WTC11 (cell line): ENCODE measurements around the gene FBXO31. TPM values are rescaled to one million over a fixed set of nuclear protein-coding genes. Genes with fewer than 3 reads are reported as not detected.

ENCODE experiments used
- ATAC-seq: fragments of 200-7000 bp; cut with Tn5 transposase; 2 replicates; pipeline ENCODE4 v1.10.0; 2021; ENCODE audit warnings: mild to moderate bottlenecking, moderate library complexity
- CTCF ChIA-PET: fragments of 300-600 bp; sonication (Branson Sonifier 250); formaldehyde crosslinking; loops from one replicate; lab custom pipeline; 2021; ENCODE audit warnings: antibody characterized with exemption; lab: Charles Lee
- POLR2A ChIA-PET: fragments of 350-600 bp; sonication (Branson Sonifier 250); formaldehyde crosslinking; loops from one replicate; lab custom pipeline; 2021; ENCODE audit warnings: antibody characterized with exemption; lab: Charles Lee
- DNase-seq: peaks from one replicate; pipeline ENCODE4 v3.0.0; 2021; ENCODE audit warnings: low spot score
- H3K27ac Mint-ChIP-seq: 2 replicates; pipeline ENCODE4 v1.8.0; 2021; ENCODE audit warnings: mixed read lengths
- H3K27me3 Mint-ChIP-seq: 2 replicates; pipeline ENCODE4 v1.8.0; 2021; ENCODE audit warnings: low read depth, mild to moderate bottlenecking, moderate library complexity, mixed read lengths
- H3K36me3 Mint-ChIP-seq: 2 replicates; pipeline ENCODE4 v1.8.0; 2021; ENCODE audit warnings: mixed read lengths
- H3K4me1 Mint-ChIP-seq: 2 replicates; pipeline ENCODE4 v1.8.0; 2022; ENCODE audit warnings: mixed read lengths
- H3K4me3 Mint-ChIP-seq: 2 replicates; pipeline ENCODE4 v1.8.0; 2021; ENCODE audit warnings: mild to moderate bottlenecking, moderate library complexity, mixed read lengths
- H3K9me3 Mint-ChIP-seq: 2 replicates; pipeline ENCODE4 v1.8.0; 2021; ENCODE audit warnings: mixed read lengths
- ESRRA ChIP-seq: sonication (generic); formaldehyde crosslinking; IDR thresholded peaks from 2 replicates; pipeline ENCODE4 v1.8.1; 2022; ENCODE audit warnings: mild to moderate bottlenecking, missing genetic modification reagents, borderline replicate concordance
- ETV6 ChIP-seq: sonication (generic); formaldehyde crosslinking; IDR thresholded peaks from 2 replicates; pipeline ENCODE4 v1.8.1; 2022; ENCODE audit warnings: mild to moderate bottlenecking, missing genetic modification reagents
- FOXJ3 ChIP-seq: sonication (generic); formaldehyde crosslinking; IDR thresholded peaks from 2 replicates; pipeline ENCODE4 v1.9.0; 2021; ENCODE audit warnings: missing genetic modification reagents, mild to moderate bottlenecking, borderline replicate concordance
- FOXK1 ChIP-seq: sonication (generic); formaldehyde crosslinking; IDR thresholded peaks from 2 replicates; pipeline ENCODE4 v1.8.0; 2022; ENCODE audit warnings: mild to moderate bottlenecking, moderate library complexity, missing genetic modification reagents
- GRHL2 ChIP-seq: fragments of 250-450 bp; sonication (Bioruptor Pico); IDR thresholded peaks from 2 replicates; pipeline ENCODE4 v1.8.0; 2022; ENCODE audit warnings: mild to moderate bottlenecking, moderate library complexity; ENCODE audit not compliant: insufficient replicate concordance, severe bottlenecking
- NFYB ChIP-seq: sonication (generic); formaldehyde crosslinking; conservative IDR thresholded peaks from 2 replicates; pipeline ENCODE4 v1.8.0; 2022; ENCODE audit warnings: low read depth, missing genetic modification reagents
- RELA ChIP-seq: sonication (generic); formaldehyde crosslinking; IDR thresholded peaks from 2 replicates; pipeline ENCODE4 v1.8.1; 2022; ENCODE audit warnings: missing genetic modification reagents, mild to moderate bottlenecking, borderline replicate concordance
- TCF7 ChIP-seq: sonication (generic); formaldehyde crosslinking; IDR thresholded peaks from 2 replicates; pipeline ENCODE4 v1.8.0; 2022; ENCODE audit warnings: mild to moderate bottlenecking, low read depth, missing genetic modification reagents, moderate library complexity
- TP53 ChIP-seq: sonication (generic); formaldehyde crosslinking; IDR thresholded peaks from 2 replicates; pipeline ENCODE4 v1.8.1; 2023; ENCODE audit warnings: mild to moderate bottlenecking, missing genetic modification reagents
- ZNF121 ChIP-seq: sonication (generic); formaldehyde crosslinking; IDR thresholded peaks from 2 replicates; pipeline ENCODE4 v1.8.0; 2023; ENCODE audit warnings: missing genetic modification reagents
- ZNF396 ChIP-seq: fragments of 250-450 bp; sonication (Bioruptor Pico); IDR thresholded peaks from 2 replicates; pipeline ENCODE4 v1.8.0; 2021; ENCODE audit warnings: mild to moderate bottlenecking, moderate library complexity, borderline replicate concordance
- ZNF423 ChIP-seq: fragments of 250-450 bp; sonication (Bioruptor Pico); IDR thresholded peaks from 2 replicates; pipeline ENCODE4 v2.1.2; 2022; ENCODE audit warnings: mild to moderate bottlenecking, moderate library complexity
- ZNF671 ChIP-seq: fragments of 250-450 bp; sonication (Bioruptor Pico); IDR thresholded peaks from 2 replicates; pipeline ENCODE4 v1.8.0; 2021; ENCODE audit warnings: mild to moderate bottlenecking
- total RNA-seq: library from RNA; stranded (reverse); gene quantifications from 3 replicates; pipeline ENCODE4 v1.2.3, GENCODE V29; 2021
- TF ChIP-seq, protein P1 (sequence below): sonication (generic); formaldehyde crosslinking; IDR thresholded peaks from 2 replicates; pipeline ENCODE4 v1.8.1; 2023; ENCODE audit warnings: mild to moderate bottlenecking, missing genetic modification reagents
- TF ChIP-seq, protein P2 (sequence below): sonication (generic); formaldehyde crosslinking; IDR thresholded peaks from 2 replicates; pipeline ENCODE4 v1.8.0; 2022; ENCODE audit warnings: mild to moderate bottlenecking, missing genetic modification reagents
- TF ChIP-seq, protein P3 (sequence below): fragments of 250-450 bp; sonication (Bioruptor Pico); IDR thresholded peaks from 2 replicates; pipeline ENCODE4 v1.9.0; 2021; ENCODE audit warnings: mild to moderate bottlenecking, borderline replicate concordance
- TF ChIP-seq, protein P4 (sequence below): sonication (generic); formaldehyde crosslinking; IDR thresholded peaks from 2 replicates; pipeline ENCODE4 v1.8.1; 2022; ENCODE audit warnings: low read depth, missing genetic modification reagents, borderline replicate concordance
- TF ChIP-seq, protein P5 (sequence below): sonication (generic); formaldehyde crosslinking; IDR thresholded peaks from 2 replicates; pipeline ENCODE4 v1.8.1; 2023; ENCODE audit warnings: mild to moderate bottlenecking, moderate library complexity, missing genetic modification reagents

The FBXO31 gene
- total RNA-seq, 1 experiment from 2014 or later, result 22.6 TPM

DNA sequence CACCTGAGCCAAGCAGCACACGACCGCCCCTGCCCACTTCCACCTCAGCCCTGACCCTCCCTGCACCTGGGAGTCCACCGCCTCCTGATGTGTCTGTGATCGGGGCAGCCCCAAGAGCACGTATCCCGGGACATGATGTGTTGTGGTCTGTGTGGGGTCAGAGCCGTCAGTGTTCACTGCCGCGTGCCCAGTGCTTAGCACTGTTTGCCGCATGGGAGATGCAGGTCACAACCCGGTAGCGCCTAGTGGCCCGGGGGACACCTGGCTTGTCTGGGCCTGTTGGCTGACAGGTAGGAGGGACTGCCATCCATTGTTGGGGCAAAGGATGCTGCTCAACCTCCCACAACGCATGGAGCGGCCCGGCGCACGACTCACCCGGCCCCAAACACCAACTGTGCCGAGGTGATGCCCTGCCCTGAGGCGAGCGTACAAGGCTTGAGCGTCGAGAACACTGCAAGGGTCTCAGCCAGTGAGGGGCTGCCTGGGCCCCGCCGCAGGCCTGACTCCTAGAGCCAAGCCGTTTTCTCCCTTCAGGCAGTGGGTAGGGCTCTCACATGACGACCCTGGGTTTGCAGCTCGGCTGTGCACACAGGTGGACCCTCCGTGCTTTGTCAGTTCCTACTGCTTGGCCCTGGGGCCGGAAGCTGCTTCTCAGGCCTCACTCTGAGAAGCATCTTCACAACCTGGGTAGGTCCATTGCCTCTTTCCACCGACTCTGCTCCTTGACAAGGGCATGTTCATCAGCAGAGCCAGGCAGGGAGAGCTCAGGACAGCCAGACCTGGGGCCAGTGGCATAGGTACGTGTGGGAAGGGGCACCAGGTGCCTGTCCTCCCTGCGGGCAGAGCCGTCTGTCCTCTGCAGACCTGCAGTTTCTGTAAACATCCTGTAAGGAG lies 60.5 kb downstream of the FBXO31 start (continued):
- TF ChIP-seq ZNF121 (CRISPR knock-in tag), result no peak
- TF ChIP-seq, all 79 proteins: peak for 0

DNA sequence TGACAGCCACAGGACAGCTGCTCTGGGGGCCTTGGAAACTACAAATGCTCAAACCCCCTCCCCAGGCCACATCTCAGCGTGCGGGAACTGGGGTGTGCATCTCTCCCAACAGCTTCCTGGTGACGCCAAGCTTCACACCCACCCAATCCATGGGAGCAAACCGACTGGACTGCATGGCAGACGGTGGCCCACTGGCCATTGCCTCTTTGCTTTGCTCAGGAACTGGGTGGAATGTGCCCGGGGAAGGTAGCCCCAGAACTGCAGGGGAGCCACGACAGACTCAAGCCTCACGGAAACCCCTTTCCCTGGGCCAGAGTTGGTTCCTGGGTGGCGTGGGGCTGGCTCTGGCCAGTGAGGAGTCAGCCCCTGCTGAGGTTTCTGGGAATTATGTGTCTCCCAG lies 61.2 kb downstream of the FBXO31 start:
- DNase-seq (no peak), ATAC-seq (no peak)
- H3K4me3 Mint-ChIP-seq, result no peak overlapping the region
- H3K36me3 Mint-ChIP-seq, result no peaks in the 10 kb centered on the region
- H3K27ac Mint-ChIP-seq, result no peak overlapping the region
- TF ChIP-seq, protein P1, sequence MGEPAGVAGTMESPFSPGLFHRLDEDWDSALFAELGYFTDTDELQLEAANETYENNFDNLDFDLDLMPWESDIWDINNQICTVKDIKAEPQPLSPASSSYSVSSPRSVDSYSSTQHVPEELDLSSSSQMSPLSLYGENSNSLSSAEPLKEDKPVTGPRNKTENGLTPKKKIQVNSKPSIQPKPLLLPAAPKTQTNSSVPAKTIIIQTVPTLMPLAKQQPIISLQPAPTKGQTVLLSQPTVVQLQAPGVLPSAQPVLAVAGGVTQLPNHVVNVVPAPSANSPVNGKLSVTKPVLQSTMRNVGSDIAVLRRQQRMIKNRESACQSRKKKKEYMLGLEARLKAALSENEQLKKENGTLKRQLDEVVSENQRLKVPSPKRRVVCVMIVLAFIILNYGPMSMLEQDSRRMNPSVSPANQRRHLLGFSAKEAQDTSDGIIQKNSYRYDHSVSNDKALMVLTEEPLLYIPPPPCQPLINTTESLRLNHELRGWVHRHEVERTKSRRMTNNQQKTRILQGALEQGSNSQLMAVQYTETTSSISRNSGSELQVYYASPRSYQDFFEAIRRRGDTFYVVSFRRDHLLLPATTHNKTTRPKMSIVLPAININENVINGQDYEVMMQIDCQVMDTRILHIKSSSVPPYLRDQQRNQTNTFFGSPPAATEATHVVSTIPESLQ (CRISPR knock-in tag), result no peak
- no peak for TF ChIP-seq NFYB
- no peak for TF ChIP-seq ZNF671
- TF ChIP-seq, protein P2, sequence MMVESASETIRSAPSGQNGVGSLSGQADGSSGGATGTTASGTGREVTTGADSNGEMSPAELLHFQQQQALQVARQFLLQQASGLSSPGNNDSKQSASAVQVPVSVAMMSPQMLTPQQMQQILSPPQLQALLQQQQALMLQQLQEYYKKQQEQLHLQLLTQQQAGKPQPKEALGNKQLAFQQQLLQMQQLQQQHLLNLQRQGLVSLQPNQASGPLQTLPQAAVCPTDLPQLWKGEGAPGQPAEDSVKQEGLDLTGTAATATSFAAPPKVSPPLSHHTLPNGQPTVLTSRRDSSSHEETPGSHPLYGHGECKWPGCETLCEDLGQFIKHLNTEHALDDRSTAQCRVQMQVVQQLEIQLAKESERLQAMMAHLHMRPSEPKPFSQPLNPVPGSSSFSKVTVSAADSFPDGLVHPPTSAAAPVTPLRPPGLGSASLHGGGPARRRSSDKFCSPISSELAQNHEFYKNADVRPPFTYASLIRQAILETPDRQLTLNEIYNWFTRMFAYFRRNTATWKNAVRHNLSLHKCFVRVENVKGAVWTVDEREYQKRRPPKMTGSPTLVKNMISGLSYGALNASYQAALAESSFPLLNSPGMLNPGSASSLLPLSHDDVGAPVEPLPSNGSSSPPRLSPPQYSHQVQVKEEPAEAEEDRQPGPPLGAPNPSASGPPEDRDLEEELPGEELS, result no peak
- no peak for TF ChIP-seq TCF7 (CRISPR knock-in tag)
- TF ChIP-seq ETV6 (CRISPR knock-in tag), result no peak
- no peak for TF ChIP-seq ZNF423 (CRISPR knock-in tag)
- TF ChIP-seq, protein P3, sequence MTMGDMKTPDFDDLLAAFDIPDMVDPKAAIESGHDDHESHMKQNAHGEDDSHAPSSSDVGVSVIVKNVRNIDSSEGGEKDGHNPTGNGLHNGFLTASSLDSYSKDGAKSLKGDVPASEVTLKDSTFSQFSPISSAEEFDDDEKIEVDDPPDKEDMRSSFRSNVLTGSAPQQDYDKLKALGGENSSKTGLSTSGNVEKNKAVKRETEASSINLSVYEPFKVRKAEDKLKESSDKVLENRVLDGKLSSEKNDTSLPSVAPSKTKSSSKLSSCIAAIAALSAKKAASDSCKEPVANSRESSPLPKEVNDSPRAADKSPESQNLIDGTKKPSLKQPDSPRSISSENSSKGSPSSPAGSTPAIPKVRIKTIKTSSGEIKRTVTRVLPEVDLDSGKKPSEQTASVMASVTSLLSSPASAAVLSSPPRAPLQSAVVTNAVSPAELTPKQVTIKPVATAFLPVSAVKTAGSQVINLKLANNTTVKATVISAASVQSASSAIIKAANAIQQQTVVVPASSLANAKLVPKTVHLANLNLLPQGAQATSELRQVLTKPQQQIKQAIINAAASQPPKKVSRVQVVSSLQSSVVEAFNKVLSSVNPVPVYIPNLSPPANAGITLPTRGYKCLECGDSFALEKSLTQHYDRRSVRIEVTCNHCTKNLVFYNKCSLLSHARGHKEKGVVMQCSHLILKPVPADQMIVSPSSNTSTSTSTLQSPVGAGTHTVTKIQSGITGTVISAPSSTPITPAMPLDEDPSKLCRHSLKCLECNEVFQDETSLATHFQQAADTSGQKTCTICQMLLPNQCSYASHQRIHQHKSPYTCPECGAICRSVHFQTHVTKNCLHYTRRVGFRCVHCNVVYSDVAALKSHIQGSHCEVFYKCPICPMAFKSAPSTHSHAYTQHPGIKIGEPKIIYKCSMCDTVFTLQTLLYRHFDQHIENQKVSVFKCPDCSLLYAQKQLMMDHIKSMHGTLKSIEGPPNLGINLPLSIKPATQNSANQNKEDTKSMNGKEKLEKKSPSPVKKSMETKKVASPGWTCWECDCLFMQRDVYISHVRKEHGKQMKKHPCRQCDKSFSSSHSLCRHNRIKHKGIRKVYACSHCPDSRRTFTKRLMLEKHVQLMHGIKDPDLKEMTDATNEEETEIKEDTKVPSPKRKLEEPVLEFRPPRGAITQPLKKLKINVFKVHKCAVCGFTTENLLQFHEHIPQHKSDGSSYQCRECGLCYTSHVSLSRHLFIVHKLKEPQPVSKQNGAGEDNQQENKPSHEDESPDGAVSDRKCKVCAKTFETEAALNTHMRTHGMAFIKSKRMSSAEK, result no peak
- TF ChIP-seq FOXK1 (CRISPR knock-in tag), result no peak
- TF ChIP-seq, protein P4, sequence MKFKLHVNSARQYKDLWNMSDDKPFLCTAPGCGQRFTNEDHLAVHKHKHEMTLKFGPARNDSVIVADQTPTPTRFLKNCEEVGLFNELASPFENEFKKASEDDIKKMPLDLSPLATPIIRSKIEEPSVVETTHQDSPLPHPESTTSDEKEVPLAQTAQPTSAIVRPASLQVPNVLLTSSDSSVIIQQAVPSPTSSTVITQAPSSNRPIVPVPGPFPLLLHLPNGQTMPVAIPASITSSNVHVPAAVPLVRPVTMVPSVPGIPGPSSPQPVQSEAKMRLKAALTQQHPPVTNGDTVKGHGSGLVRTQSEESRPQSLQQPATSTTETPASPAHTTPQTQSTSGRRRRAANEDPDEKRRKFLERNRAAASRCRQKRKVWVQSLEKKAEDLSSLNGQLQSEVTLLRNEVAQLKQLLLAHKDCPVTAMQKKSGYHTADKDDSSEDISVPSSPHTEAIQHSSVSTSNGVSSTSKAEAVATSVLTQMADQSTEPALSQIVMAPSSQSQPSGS (CRISPR knock-in tag), result no peak
- TF ChIP-seq TP53, result no peak
- TF ChIP-seq RELA, result no peak
- no peak for TF ChIP-seq ZNF396 (CRISPR knock-in tag)
- TF ChIP-seq, protein P5, sequence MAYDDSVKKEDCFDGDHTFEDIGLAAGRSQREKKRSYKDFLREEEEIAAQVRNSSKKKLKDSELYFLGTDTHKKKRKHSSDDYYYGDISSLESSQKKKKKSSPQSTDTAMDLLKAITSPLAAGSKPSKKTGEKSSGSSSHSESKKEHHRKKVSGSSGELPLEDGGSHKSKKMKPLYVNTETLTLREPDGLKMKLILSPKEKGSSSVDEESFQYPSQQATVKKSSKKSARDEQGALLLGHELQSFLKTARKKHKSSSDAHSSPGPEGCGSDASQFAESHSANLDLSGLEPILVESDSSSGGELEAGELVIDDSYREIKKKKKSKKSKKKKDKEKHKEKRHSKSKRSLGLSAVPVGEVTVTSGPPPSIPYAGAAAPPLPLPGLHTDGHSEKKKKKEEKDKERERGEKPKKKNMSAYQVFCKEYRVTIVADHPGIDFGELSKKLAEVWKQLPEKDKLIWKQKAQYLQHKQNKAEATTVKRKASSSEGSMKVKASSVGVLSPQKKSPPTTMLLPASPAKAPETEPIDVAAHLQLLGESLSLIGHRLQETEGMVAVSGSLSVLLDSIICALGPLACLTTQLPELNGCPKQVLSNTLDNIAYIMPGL (CRISPR knock-in tag), result no peak
- TF ChIP-seq FOXJ3 (CRISPR knock-in tag), result no peak
- TF ChIP-seq ESRRA, result no peak
- no peak for TF ChIP-seq GRHL2 (CRISPR knock-in tag)
- no peaks in the 10 kb centered on the region for H3K27me3 Mint-ChIP-seq
- POLR2A ChIA-PET, result interaction anchor here (1.1 kb wide), 1 partner anchor 61 kb away, joined by 4 read pairs; the partner anchor contains the start of gene FBXO31
- CTCF ChIA-PET, result interaction anchor here (1.1 kb wide), 1 partner anchor 449 kb away, joined by 3 read pairs; no protein-coding TSS in a partner anchor
- no peaks in the 10 kb centered on the region for H3K9me3 Mint-ChIP-seq
- H3K4me1 Mint-ChIP-seq, result peaks cover 9% of the 10 kb centered on the region
